Measurements from ENCODE around the gene ZNF175. TPM values are rescaled to one million over a fixed set of nuclear protein-coding genes. Genes with fewer than 3 reads are reported as not detected.
A peak's percentile ranks its signal among the peaks of the same experiment; 100 is the strongest.

Gene ZNF175
- total RNA-seq, 1 donor from 2014 or later = 15.1 TPM

GRCh38 chr19:51607077-51607476, 36.0 kb downstream of the ZNF175 start:
- Mint-ChIP-seq H3K4me3 (ENCODE audit: unreplicated experiment) (no peak overlapping the region), H3K27ac (ENCODE audit: unreplicated experiment) (no peak overlapping the region), H3K4me1 (ENCODE audit: low read depth, unreplicated experiment) (no peaks in the 10 kb centered on the region), H3K9me3 (ENCODE audit: unreplicated experiment) (peaks cover 9% of the 10 kb centered on the region), H3K27me3 (ENCODE audit: low read depth, unreplicated experiment) (peaks cover 20% of the 10 kb centered on the region), H3K36me3 (ENCODE audit: low read depth, unreplicated experiment) (no peaks in the 10 kb centered on the region)
- Histone ChIP-seq H3K79me2 (ENCODE audit: insufficient read depth, low read length) (no peaks in the 10 kb centered on the region), H3K36me3 (ENCODE audit: insufficient read depth, low read length) (no peaks in the 10 kb centered on the region), H3K27ac (ENCODE audit: low read depth, low read length) (no peak overlapping the region), H3K4me2 (ENCODE audit: low read length) (no peak overlapping the region), H4K20me1 (ENCODE audit: insufficient read depth, low read length) (no peaks in the 10 kb centered on the region), H2AFZ (ENCODE audit: low read depth, low read length) (no peak overlapping the region), H3K4me1 (ENCODE audit: insufficient read depth, low read length) (no peaks in the 10 kb centered on the region), H3K4me3 (ENCODE audit: insufficient read depth, low read depth, low read length) (no peak overlapping the region), H3K9ac (ENCODE audit: low read length) (no peak overlapping the region), H3K27me3 (ENCODE audit: insufficient read depth, low read length) (no peaks in the 10 kb centered on the region), H3K9me3 (ENCODE audit: insufficient read depth, low read depth, low read length) (no peaks in the 10 kb centered on the region)
- DNase-seq (ENCODE audit: low read depth) (no peak), FAIRE-seq (no peak)
- TF ChIP-seq EZH2 (IDR thresholded peaks at IDR 0.05; ENCODE audit: insufficient read depth, low read length) (no peak), CTCF (IDR thresholded peaks at IDR 0.05; ENCODE audit: insufficient read depth, low read depth, low read length) (no peak)

GRCh38 chr19:51607920-51608562, 37.0 kb downstream of the ZNF175 start:
- Mint-ChIP-seq H3K27me3 (ENCODE audit: low read depth, unreplicated experiment) (peaks cover 20% of the 10 kb centered on the region), H3K4me1 (ENCODE audit: low read depth, unreplicated experiment) (no peaks in the 10 kb centered on the region), H3K9me3 (ENCODE audit: unreplicated experiment) (peaks cover 10% of the 10 kb centered on the region), H3K27ac (ENCODE audit: unreplicated experiment) (no peak overlapping the region), H3K4me3 (ENCODE audit: unreplicated experiment) (no peak overlapping the region), H3K36me3 (ENCODE audit: low read depth, unreplicated experiment) (no peaks in the 10 kb centered on the region)
- no peaks in the 10 kb centered on the region for H4K20me1 ChIP-seq (ENCODE audit: insufficient read depth, low read length)
- TF ChIP-seq CTCF (IDR thresholded peaks at IDR 0.05; ENCODE audit: insufficient read depth, low read depth, low read length) (peak; percentile 39), EZH2 (IDR thresholded peaks at IDR 0.05; ENCODE audit: insufficient read depth, low read length) (no peak)
- H3K27me3 ChIP-seq (ENCODE audit: insufficient read depth, low read length) = no peaks in the 10 kb centered on the region
- H3K9me3 ChIP-seq (ENCODE audit: insufficient read depth, low read depth, low read length) = no peaks in the 10 kb centered on the region
- no peak overlapping the region for H3K4me2 ChIP-seq (ENCODE audit: low read length)
- no peak overlapping the region for H3K4me3 ChIP-seq (ENCODE audit: insufficient read depth, low read depth, low read length)
- no peaks in the 10 kb centered on the region for H3K36me3 ChIP-seq (ENCODE audit: insufficient read depth, low read length)
- no peak overlapping the region for H3K9ac ChIP-seq (ENCODE audit: low read length)
- no peaks in the 10 kb centered on the region for H3K4me1 ChIP-seq (ENCODE audit: insufficient read depth, low read length)
- no peak overlapping the region for H3K27ac ChIP-seq (ENCODE audit: low read depth, low read length)
- FAIRE-seq (no peak), DNase-seq (ENCODE audit: low read depth) (peak; percentile 24)
- H2AFZ ChIP-seq (ENCODE audit: low read depth, low read length) = no peak overlapping the region
- no peaks in the 10 kb centered on the region for H3K79me2 ChIP-seq (ENCODE audit: insufficient read depth, low read length)

GRCh38 chr19:51610576-51610975, 39.5 kb downstream of the ZNF175 start:
- H3K4me3 Mint-ChIP-seq (ENCODE audit: unreplicated experiment) = no peak overlapping the region
- H3K9me3 Mint-ChIP-seq (ENCODE audit: unreplicated experiment) = peaks cover 8% of the 10 kb centered on the region
- H3K36me3 ChIP-seq (ENCODE audit: insufficient read depth, low read length) = no peaks in the 10 kb centered on the region
- peaks cover 18% of the 10 kb centered on the region for H3K27me3 Mint-ChIP-seq (ENCODE audit: low read depth, unreplicated experiment)
- no peak overlapping the region for H3K4me2 ChIP-seq (ENCODE audit: low read length)
- no peak overlapping the region for H3K9ac ChIP-seq (ENCODE audit: low read length)
- no peak for DNase-seq (ENCODE audit: low read depth)
- no peaks in the 10 kb centered on the region for H3K9me3 ChIP-seq (ENCODE audit: insufficient read depth, low read depth, low read length)
- no peaks in the 10 kb centered on the region for H3K27me3 ChIP-seq (ENCODE audit: insufficient read depth, low read length)
- H3K27ac ChIP-seq (ENCODE audit: low read depth, low read length) = no peak overlapping the region
- H3K4me3 ChIP-seq (ENCODE audit: insufficient read depth, low read depth, low read length) = no peak overlapping the region
- no peaks in the 10 kb centered on the region for H3K4me1 ChIP-seq (ENCODE audit: insufficient read depth, low read length)
- H2AFZ ChIP-seq (ENCODE audit: low read depth, low read length) = no peak overlapping the region
- no peaks in the 10 kb centered on the region for H4K20me1 ChIP-seq (ENCODE audit: insufficient read depth, low read length)
- no peaks in the 10 kb centered on the region for H3K4me1 Mint-ChIP-seq (ENCODE audit: low read depth, unreplicated experiment)
- no peak overlapping the region for H3K27ac Mint-ChIP-seq (ENCODE audit: unreplicated experiment)
- H3K79me2 ChIP-seq (ENCODE audit: insufficient read depth, low read length) = no peaks in the 10 kb centered on the region
- no peak for TF ChIP-seq CTCF (IDR thresholded peaks at IDR 0.05; ENCODE audit: insufficient read depth, low read depth, low read length)
- TF ChIP-seq EZH2 (IDR thresholded peaks at IDR 0.05; ENCODE audit: insufficient read depth, low read length) = no peak
- no peaks in the 10 kb centered on the region for H3K36me3 Mint-ChIP-seq (ENCODE audit: low read depth, unreplicated experiment)
- no peak for FAIRE-seq
